Ascending aorta (tissue), 2 donors: ENCODE data around the gene SLC43A2. TPM values are rescaled to one million over a fixed set of nuclear protein-coding genes. Genes with fewer than 3 reads are reported as not detected.

Source experiments
- DNase-seq, 2 donors: peaks; one replicate each; pipeline ENCODE4 v3.0.0-alpha.2; 2019; ENCODE audit warnings: low spot score in 2 of 2
- H3K27ac ChIP-seq, 2 donors: fragments of 200-600 bp; sonication (generic); one replicate each; pipeline ENCODE4 v1.5.1; 2016 to 2017; ENCODE audit warnings: mild to moderate bottlenecking in 1 of 2
- H3K27me3 ChIP-seq: fragments of 200-600 bp; sonication (generic); one replicate; pipeline ENCODE4 v1.5.1; 2017
- H3K36me3 ChIP-seq, 2 donors: fragments of 200-600 bp; sonication (generic); one replicate each; pipeline ENCODE4 v1.5.1; 2016
- H3K4me1 ChIP-seq, 2 donors: fragments of 200-600 bp; sonication (generic); one replicate each; pipeline ENCODE4 v1.5.1; 2016 to 2017; ENCODE audit warnings: mild to moderate bottlenecking in 1 of 2
- H3K4me3 ChIP-seq, 2 donors: fragments of 200-600 bp; sonication (generic); one replicate each; pipeline ENCODE4 v1.5.1; 2016 to 2017; ENCODE audit warnings: mild to moderate bottlenecking in 1 of 2
- H3K9me3 ChIP-seq, 2 donors: fragments of 200-600 bp; sonication (generic); one replicate each; pipeline ENCODE4 v1.5.1; 2016
- intact Hi-C: fragments of 100-400 bp; cut with DNase I; formaldehyde crosslinking; loops from one replicate; pipeline ENCODE4 v1.15.1; 2023
- total RNA-seq: library from RNA; depleted of rRNA; stranded (reverse); fragments of >200 nt; gene quantifications from one replicate; pipeline ENCODE4 v1.1.0, GENCODE V29; 2016
- TF ChIP-seq, protein P1 (sequence below), 3 experiments: fragments of 200-600 bp in 2 of 3; fragments of 450-650 bp in 1 of 3; sonication (generic) in 2 of 3; IDR thresholded peaks; one replicate each; pipeline ENCODE4 v1.5.1; 2016 to 2019; ENCODE audit warnings: antibody characterized with exemption in 3 of 3, mild to moderate bottlenecking in 1 of 3, moderate library complexity in 1 of 3

Gene SLC43A2
- total RNA-seq, 1 donor from 2014 or later, result 27.6 TPM

DNA sequence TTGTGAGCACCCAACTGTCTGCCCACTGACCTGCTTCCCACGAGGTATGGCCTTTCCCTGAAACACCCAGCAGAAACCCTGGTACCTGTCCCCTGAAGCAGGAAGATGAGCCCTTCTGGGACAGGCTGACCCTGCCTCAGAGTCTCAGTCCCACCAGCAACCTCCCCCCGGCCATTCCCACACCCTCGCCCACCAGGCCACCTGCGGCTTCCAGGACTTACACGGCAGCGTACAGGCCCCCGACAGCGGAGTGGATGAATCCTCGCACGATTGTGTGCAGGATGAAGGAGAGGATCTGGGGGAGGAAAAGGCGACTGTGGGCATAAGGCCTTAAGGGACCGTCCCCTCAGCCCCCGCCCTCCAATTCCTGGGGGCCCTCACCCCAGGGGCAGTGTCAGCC is 50.6 kb downstream of the SLC43A2 start:
- H3K27me3 ChIP-seq, result no peaks in the 10 kb centered on the region
- no peaks in the 10 kb centered on the region for H3K9me3 ChIP-seq
- H3K36me3 ChIP-seq, result no peaks in the 10 kb centered on the region
- intact Hi-C loops, result loop anchor here (5.0 to 10.0 kb wide), 2 partner anchors 139 to 207 kb away; no protein-coding TSS in a partner anchor
- TF ChIP-seq, protein P1, sequence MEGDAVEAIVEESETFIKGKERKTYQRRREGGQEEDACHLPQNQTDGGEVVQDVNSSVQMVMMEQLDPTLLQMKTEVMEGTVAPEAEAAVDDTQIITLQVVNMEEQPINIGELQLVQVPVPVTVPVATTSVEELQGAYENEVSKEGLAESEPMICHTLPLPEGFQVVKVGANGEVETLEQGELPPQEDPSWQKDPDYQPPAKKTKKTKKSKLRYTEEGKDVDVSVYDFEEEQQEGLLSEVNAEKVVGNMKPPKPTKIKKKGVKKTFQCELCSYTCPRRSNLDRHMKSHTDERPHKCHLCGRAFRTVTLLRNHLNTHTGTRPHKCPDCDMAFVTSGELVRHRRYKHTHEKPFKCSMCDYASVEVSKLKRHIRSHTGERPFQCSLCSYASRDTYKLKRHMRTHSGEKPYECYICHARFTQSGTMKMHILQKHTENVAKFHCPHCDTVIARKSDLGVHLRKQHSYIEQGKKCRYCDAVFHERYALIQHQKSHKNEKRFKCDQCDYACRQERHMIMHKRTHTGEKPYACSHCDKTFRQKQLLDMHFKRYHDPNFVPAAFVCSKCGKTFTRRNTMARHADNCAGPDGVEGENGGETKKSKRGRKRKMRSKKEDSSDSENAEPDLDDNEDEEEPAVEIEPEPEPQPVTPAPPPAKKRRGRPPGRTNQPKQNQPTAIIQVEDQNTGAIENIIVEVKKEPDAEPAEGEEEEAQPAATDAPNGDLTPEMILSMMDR (IDR thresholded peaks at IDR 0.05), result no peak
- peaks cover 17 to 23% of the 10 kb centered on the region in 2 donors for H3K4me1 ChIP-seq
- H3K27ac ChIP-seq, result peak overlapping the region; percentile 96 to 97
- no peak overlapping the region for H3K4me3 ChIP-seq
- no peak for DNase-seq

DNA sequence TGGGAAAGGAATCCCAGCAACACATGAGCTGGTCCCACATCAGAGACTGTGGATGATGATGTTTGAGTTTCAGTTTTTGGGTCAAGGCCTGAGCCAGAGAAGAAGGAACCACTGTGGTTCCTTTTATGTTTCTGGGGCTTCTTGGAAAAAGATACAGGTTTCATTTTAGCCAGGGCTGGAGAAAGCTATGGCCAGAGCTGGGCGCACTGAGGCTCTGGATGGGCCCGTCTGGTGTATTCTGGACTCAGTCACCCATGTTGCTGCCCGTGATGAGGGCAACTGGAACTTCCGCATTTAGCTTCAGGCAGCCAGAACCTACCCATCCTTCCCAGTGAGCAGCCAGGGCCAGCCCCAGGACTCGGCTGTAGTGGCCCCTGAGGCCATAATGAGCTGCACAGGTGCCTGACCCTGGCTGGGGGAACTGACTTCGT is 51.0 kb downstream of the SLC43A2 start:
- peak overlapping the region; percentile 96 to 97 for H3K27ac ChIP-seq
- no peaks in the 10 kb centered on the region for H3K27me3 ChIP-seq
- no peaks in the 10 kb centered on the region for H3K36me3 ChIP-seq
- H3K4me1 ChIP-seq, result peaks cover 17 to 23% of the 10 kb centered on the region in 2 donors
- no peak for DNase-seq
- peak overlapping the region in 1 of 2 donors; percentile 34 for H3K4me3 ChIP-seq
- H3K9me3 ChIP-seq, result no peaks in the 10 kb centered on the region
- intact Hi-C loops, result loop anchor here (1.0 to 10.0 kb wide), 3 partner anchors 13 to 207 kb away; no protein-coding TSS in a partner anchor
- TF ChIP-seq, protein P1 (IDR thresholded peaks at IDR 0.05), result no peak

DNA sequence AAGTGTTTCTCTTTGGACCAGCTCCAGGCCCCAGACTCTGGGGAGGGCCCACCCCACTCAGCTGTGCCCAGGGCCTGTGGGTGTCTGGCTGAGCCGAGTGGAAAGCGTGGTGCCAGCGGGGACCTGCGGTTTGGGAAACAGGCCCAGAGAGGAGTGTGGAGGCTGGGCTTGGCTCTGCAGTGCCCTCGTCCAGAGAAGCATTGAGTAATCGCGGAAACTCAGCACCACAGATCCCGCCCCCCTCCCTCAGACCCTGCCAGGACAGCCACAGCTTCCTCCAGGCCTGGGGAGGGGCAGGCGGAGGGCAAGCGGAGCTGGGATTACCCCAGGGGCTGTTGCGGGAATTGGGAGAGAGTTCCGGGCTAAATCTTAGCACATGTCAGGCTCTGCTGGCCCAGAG is 51.5 kb downstream of the SLC43A2 start:
- Histone ChIP-seq H3K9me3 (no peaks in the 10 kb centered on the region), H3K4me3 (peak overlapping the region in 1 of 2 donors; percentile 34), H3K27ac (peak overlapping the region; percentile 96 to 97), H3K27me3 (no peaks in the 10 kb centered on the region), H3K4me1 (peaks cover 17 to 23% of the 10 kb centered on the region in 2 donors), H3K36me3 (no peaks in the 10 kb centered on the region)
- intact Hi-C loops, result loop anchor here (1.0 to 10.0 kb wide), 3 partner anchors 13 to 208 kb away; no protein-coding TSS in a partner anchor
- TF ChIP-seq, protein P1 (IDR thresholded peaks at IDR 0.05), result no peak
- DNase-seq, result peak; percentile 89 to 97

DNA sequence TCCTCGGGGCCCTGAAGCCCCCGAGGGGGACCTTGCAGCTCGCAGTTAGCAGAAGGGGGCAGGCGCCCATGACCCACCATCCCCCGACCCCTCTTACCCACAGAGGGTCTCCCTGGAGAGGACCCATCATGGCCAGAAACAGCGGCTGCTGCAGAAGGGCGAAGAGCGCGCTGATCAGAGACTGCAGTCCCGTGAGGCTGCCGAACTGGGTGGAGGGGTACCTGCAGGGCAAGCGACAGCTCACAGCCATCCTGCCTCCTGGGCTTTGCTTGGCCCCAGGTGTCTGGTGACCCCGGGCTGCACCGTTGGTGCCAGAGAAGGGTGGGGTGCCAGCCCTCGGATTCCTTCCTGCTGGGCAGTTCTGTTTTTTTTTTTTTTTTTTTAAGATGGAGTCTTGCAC is 52.1 kb downstream of the SLC43A2 start:
- no peaks in the 10 kb centered on the region for H3K27me3 ChIP-seq
- peaks cover 17 to 23% of the 10 kb centered on the region in 2 donors for H3K4me1 ChIP-seq
- no peak for DNase-seq
- peak overlapping the region; percentile 96 to 97 for H3K27ac ChIP-seq
- H3K4me3 ChIP-seq, result no peak overlapping the region
- intact Hi-C loops, result loop anchor here (5.0 to 10.0 kb wide), 2 partner anchors 141 to 208 kb away; no protein-coding TSS in a partner anchor
- H3K9me3 ChIP-seq, result no peaks in the 10 kb centered on the region
- TF ChIP-seq, protein P1 (IDR thresholded peaks at IDR 0.05), result no peak
- H3K36me3 ChIP-seq, result no peaks in the 10 kb centered on the region

DNA sequence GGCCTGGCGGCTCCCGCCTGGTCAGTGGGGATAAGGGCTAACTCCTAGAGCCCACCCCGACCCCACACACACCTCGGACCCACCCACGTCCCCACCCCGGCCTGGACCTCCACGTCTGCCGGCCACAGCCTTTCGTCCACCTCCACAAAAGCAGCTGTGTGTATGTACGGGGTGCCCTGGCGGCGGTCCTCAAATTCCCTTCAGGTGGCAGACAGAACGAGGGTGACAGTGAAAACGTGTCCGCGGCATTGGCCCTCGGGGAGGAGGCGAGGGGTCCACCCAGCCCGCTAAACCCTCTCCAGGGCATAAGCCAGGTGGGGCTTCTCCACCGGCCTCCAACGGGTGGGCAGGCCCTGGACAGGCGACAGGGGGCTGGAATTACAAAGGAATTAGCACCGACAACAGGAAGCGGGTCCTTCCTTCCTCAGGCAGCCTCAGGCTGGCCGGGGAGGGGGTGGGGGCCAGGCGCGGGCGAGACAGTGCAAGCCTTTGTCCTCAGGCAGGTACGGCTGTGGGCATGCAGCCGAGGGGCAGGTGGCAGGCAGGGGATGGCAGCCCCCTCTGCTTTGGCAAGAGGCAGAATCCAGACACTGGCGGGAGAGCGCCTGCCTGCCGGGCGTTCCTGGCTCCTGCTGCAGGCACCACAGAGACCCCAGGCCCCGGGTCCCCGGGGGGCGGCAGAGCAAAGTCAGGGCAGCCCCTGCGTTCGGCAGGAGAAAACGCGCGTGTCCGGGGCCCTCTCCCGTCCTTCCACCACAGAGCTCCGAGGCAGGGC is 53.8 kb downstream of the SLC43A2 start:
- H3K4me3 ChIP-seq, result no peak overlapping the region
- TF ChIP-seq, protein P1 (IDR thresholded peaks at IDR 0.05), result no peak

More for the DNA sequence above, 53.8 kb downstream of the SLC43A2 start:
- intact Hi-C loops, result loop anchor here (1.0 to 10.0 kb wide), 4 partner anchors 54 to 210 kb away; no protein-coding TSS in a partner anchor
- H3K9me3 ChIP-seq, result no peaks in the 10 kb centered on the region
- H3K27me3 ChIP-seq, result no peaks in the 10 kb centered on the region
- no peaks in the 10 kb centered on the region for H3K36me3 ChIP-seq
- H3K27ac ChIP-seq, result peak overlapping the region; percentile 22 to 26
- H3K4me1 ChIP-seq, result peaks cover 17 to 23% of the 10 kb centered on the region in 2 donors
- no peak for DNase-seq
